Measurements from ENCODE around the gene DSC1.

Gene DSC1

GRCh38 chr18:31154181-31154580, 8.5 kb downstream of the DSC1 start:
- no peak for TF ChIP-seq TAF1 (IDR thresholded peaks at IDR 0.05; ENCODE audit: borderline replicate concordance, insufficient read depth, low read length)
- TF ChIP-seq POLR2AphosphoS5 (IDR thresholded peaks at IDR 0.05; ENCODE audit: low read depth, low read length): no peak
- TF ChIP-seq REST (IDR thresholded peaks at IDR 0.05; ENCODE audit: insufficient read depth in 1 of 2, low read depth in 2 of 2, low read length in 2 of 2): no peak
- TF ChIP-seq SIN3A (IDR thresholded peaks at IDR 0.05; ENCODE audit: borderline replicate concordance, insufficient read depth, low read length): no peak
- no peak for TF ChIP-seq FOXP2 (optimal IDR thresholded peaks at IDR 0.05; ENCODE audit: borderline replicate concordance, extremely low read depth, extremely low read length, insufficient read depth)

DNA sequence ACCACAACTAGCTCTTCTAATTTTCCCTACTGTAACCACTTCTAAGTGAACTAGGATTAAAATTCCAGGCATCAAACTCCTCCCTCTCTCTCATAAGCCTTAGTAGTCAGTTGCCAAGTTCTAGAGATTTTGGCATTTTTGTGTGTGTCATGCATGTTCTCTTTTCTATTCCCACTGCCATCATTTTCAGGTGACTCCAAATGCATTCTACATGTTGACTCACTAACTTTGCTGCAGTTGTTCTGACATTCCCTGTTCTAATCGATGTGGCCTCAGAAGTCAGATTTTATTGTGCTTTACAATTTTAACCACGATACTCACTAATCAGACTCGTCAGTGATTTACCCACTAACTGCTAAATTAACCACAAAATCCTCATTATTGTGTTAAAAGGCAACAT, 13.3 kb downstream of the DSC1 start:
- TF ChIP-seq SIN3A (IDR thresholded peaks at IDR 0.05; ENCODE audit: borderline replicate concordance, insufficient read depth, low read length) (no peak), TAF1 (IDR thresholded peaks at IDR 0.05; ENCODE audit: borderline replicate concordance, insufficient read depth, low read length) (no peak), REST (IDR thresholded peaks at IDR 0.05; ENCODE audit: insufficient read depth in 1 of 2, low read depth in 2 of 2, low read length in 2 of 2) (no peak), FOXP2 (optimal IDR thresholded peaks at IDR 0.05; ENCODE audit: borderline replicate concordance, extremely low read depth, extremely low read length, insufficient read depth) (no peak), POLR2AphosphoS5 (IDR thresholded peaks at IDR 0.05; ENCODE audit: low read depth, low read length) (no peak)

- TF ChIP-seq POLR2AphosphoS5 (IDR thresholded peaks at IDR 0.05; ENCODE audit: low read depth, low read length) (no peak), FOXP2 (optimal IDR thresholded peaks at IDR 0.05; ENCODE audit: borderline replicate concordance, extremely low read depth, extremely low read length, insufficient read depth) (no peak), TAF1 (IDR thresholded peaks at IDR 0.05; ENCODE audit: borderline replicate concordance, insufficient read depth, low read length) (no peak)
Observed at GRCh38 chr18:31148600-31148999, 14.1 kb downstream of the DSC1 start.

DNA sequence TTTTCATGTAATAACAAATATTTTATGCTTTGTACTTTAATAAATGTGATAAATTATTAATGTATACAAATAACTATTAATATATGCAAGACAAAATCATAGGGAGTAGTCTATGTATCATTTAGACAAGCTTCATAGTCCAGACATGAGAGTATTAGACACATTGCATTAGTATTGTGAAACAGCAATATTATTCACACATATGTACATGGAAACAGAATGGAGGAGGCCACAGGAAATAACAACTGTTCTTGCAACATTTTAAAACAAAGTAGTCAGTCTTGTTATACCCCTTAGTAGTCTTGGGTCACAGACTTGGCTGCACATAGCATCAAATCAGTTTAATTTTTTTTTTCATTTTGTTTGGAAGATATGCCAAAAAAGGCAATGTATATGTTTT, 15.8 kb downstream of the DSC1 start:
- TF ChIP-seq FOXP2 (optimal IDR thresholded peaks at IDR 0.05; ENCODE audit: borderline replicate concordance, extremely low read depth, extremely low read length, insufficient read depth): no peak
- no peak for TF ChIP-seq TAF1 (IDR thresholded peaks at IDR 0.05; ENCODE audit: borderline replicate concordance, insufficient read depth, low read length)
- TF ChIP-seq REST (IDR thresholded peaks at IDR 0.05; ENCODE audit: insufficient read depth in 1 of 2, low read depth in 2 of 2, low read length in 2 of 2): no peak
- no peak for TF ChIP-seq SIN3A (IDR thresholded peaks at IDR 0.05; ENCODE audit: borderline replicate concordance, insufficient read depth, low read length)
- no peak for TF ChIP-seq POLR2AphosphoS5 (IDR thresholded peaks at IDR 0.05; ENCODE audit: low read depth, low read length)

- no peak for TF ChIP-seq FOXP2 (optimal IDR thresholded peaks at IDR 0.05; ENCODE audit: borderline replicate concordance, extremely low read depth, extremely low read length, insufficient read depth)
- no peak for TF ChIP-seq REST (IDR thresholded peaks at IDR 0.05; ENCODE audit: insufficient read depth in 1 of 2, low read depth in 2 of 2, low read length in 2 of 2)
- no peak for TF ChIP-seq SIN3A (IDR thresholded peaks at IDR 0.05; ENCODE audit: borderline replicate concordance, insufficient read depth, low read length)
- TF ChIP-seq POLR2AphosphoS5 (IDR thresholded peaks at IDR 0.05; ENCODE audit: low read depth, low read length): no peak
- no peak for TF ChIP-seq TAF1 (IDR thresholded peaks at IDR 0.05; ENCODE audit: borderline replicate concordance, insufficient read depth, low read length)
Observed at GRCh38 chr18:31143025-31143424, 19.6 kb downstream of the DSC1 start.

All from PFSK-1 (cell line).